GM23338 (cell line): ENCODE measurements around the gene PCSK7. TPM values are rescaled to one million over a fixed set of nuclear protein-coding genes. Genes with fewer than 3 reads are reported as not detected.

Experiments used
- ATAC-seq: fragments of 200-7000 bp; cut with Tn5 transposase; 3 replicates; pipeline ENCODE4 v1.9.1; 2020
- DNase-seq: peaks from one replicate; pipeline ENCODE4 v3.0.0-alpha.2; 2015; ENCODE audit warnings: low spot score
- H2AFZ ChIP-seq: fragments of 200-600 bp; sonication (generic); 2 replicates; pipeline ENCODE4 v1.8.0; 2016; ENCODE audit warnings: antibody characterized with exemption, mild to moderate bottlenecking, moderate library complexity
- H3F3A ChIP-seq: fragments of 200-600 bp; sonication (generic); replicated peaks from 2 replicates; pipeline ENCODE4 v1.8.0; 2017; ENCODE audit warnings: antibody characterized with exemption, mixed run types, low read depth
- H3K27ac ChIP-seq: fragments of 200-600 bp; sonication (generic); 2 replicates; pipeline ENCODE4 v1.6.1; 2016; ENCODE audit warnings: low read depth
- H3K27me3 ChIP-seq: fragments of 200-600 bp; sonication (generic); 2 replicates; pipeline ENCODE4 v1.8.0; 2016; ENCODE audit warnings: mild to moderate bottlenecking, mixed run types, moderate library complexity; ENCODE audit not compliant: insufficient read depth
- H3K36me3 ChIP-seq: fragments of 200-600 bp; sonication (generic); 2 replicates; pipeline ENCODE4 v1.8.0; 2016; ENCODE audit warnings: mild to moderate bottlenecking; ENCODE audit not compliant: insufficient read depth
- H3K4me1 ChIP-seq: fragments of 200-600 bp; sonication (generic); 2 replicates; pipeline ENCODE4 v1.8.0; 2016; ENCODE audit warnings: mild to moderate bottlenecking, moderate library complexity; ENCODE audit not compliant: insufficient read depth
- H3K4me2 ChIP-seq: fragments of 200-600 bp; sonication (generic); 2 replicates; pipeline ENCODE4 v1.7.1; 2017; ENCODE audit warnings: mixed run types
- H3K4me3 ChIP-seq: fragments of 200-600 bp; sonication (generic); 2 replicates; pipeline ENCODE4 v1.6.1; 2016; ENCODE audit warnings: mixed run types
- H3K79me2 ChIP-seq: fragments of 200-600 bp; sonication (generic); replicated peaks from 2 replicates; pipeline ENCODE4 v1.8.0; 2017; ENCODE audit warnings: mild to moderate bottlenecking; ENCODE audit not compliant: insufficient read depth
- H3K9me2 ChIP-seq: fragments of 200-600 bp; sonication (generic); 2 replicates; pipeline ENCODE4 v1.8.0; 2017; ENCODE audit not compliant: insufficient read depth
- H4K20me1 ChIP-seq: fragments of 200-600 bp; sonication (generic); replicated peaks from 2 replicates; pipeline ENCODE4 v1.8.0; 2017; ENCODE audit warnings: mild to moderate bottlenecking; ENCODE audit not compliant: insufficient read depth
- H3K27ac Mint-ChIP-seq: 2 replicates; pipeline ENCODE4 v1.8.0; 2020; ENCODE audit warnings: inconsistent platforms, mild to moderate bottlenecking, moderate library complexity, mixed read lengths
- H3K27me3 Mint-ChIP-seq: 3 replicates; pipeline ENCODE4 v1.8.0; 2022; ENCODE audit warnings: low read depth, mild to moderate bottlenecking, moderate library complexity, mixed read lengths, inconsistent platforms; ENCODE audit not compliant: insufficient read depth, poor library complexity
- H3K36me3 Mint-ChIP-seq: 3 replicates; pipeline ENCODE4 v1.8.0; 2021; ENCODE audit warnings: low read depth, mild to moderate bottlenecking, inconsistent platforms, moderate library complexity, mixed read lengths
- H3K4me1 Mint-ChIP-seq: 3 replicates; pipeline ENCODE4 v1.8.0; 2020; ENCODE audit warnings: mild to moderate bottlenecking, inconsistent platforms, mixed read lengths
- H3K4me3 Mint-ChIP-seq: 3 replicates; pipeline ENCODE4 v1.8.0; 2021; ENCODE audit warnings: moderate library complexity, mild to moderate bottlenecking, inconsistent platforms, mixed read lengths
- H3K9me3 Mint-ChIP-seq: 3 replicates; pipeline ENCODE4 v1.8.0; 2020; ENCODE audit warnings: moderate library complexity, mild to moderate bottlenecking, inconsistent platforms, mixed read lengths
- CREB1 ChIP-seq: fragments of 250-450 bp; sonication (Bioruptor Pico); IDR thresholded peaks from 2 replicates; pipeline ENCODE4 v1.5.0; 2020; ENCODE audit warnings: low read depth, mild to moderate bottlenecking, moderate library complexity
- CTCF ChIP-seq, 2 experiments: fragments of 200-600 bp in 1 of 2; sonication (generic) in 1 of 2; conservative IDR thresholded peaks; 2 replicates each; pipeline versions ENCODE4 v1.5.1 to v1.6.1; 2016 to 2017; ENCODE audit warnings: antibody characterized with exemption in 2 of 2, low read depth in 2 of 2, mild to moderate bottlenecking in 2 of 2, moderate library complexity in 1 of 2
- ETS1 ChIP-seq: IDR thresholded peaks from 2 replicates; pipeline ENCODE4 v1.6.1; 2016; ENCODE audit warnings: antibody characterized with exemption
- EZH2 ChIP-seq: fragments of 200-600 bp; sonication (generic); IDR thresholded peaks from one replicate; pipeline ENCODE4 v1.8.0; 2017; ENCODE audit warnings: antibody characterized with exemption, mild to moderate bottlenecking, low read depth; ENCODE audit not compliant: unreplicated experiment
- EZH2phosphoT487 ChIP-seq: fragments of 200-600 bp; sonication (generic); IDR thresholded peaks from one replicate; pipeline ENCODE4 v1.8.1; 2018; ENCODE audit warnings: antibody characterized with exemption; ENCODE audit not compliant: unreplicated experiment
- POLR2AphosphoS5 ChIP-seq: IDR thresholded peaks from 2 replicates; pipeline ENCODE4 v1.6.1; 2016; ENCODE audit warnings: antibody characterized with exemption, low read depth
- REST ChIP-seq: IDR thresholded peaks from one replicate; pipeline ENCODE4 v1.6.1; 2018; ENCODE audit warnings: antibody characterized with exemption; ENCODE audit not compliant: unreplicated experiment
- ZNF462 ChIP-seq: fragments of 250-450 bp; sonication (Bioruptor Pico); IDR thresholded peaks from 2 replicates; pipeline ENCODE4 v1.5.0; 2020; ENCODE audit warnings: mild to moderate bottlenecking, moderate library complexity
- polyA plus RNA-seq: library from polyadenylated mRNA; unstranded; fragments of >200 nt; fragmentation: Nextera tagmentation; extraction: Ambion mirVana; gene quantifications from 2 replicates; pipeline ENCODE4 v1.2.1, GENCODE V29; 2016
- total RNA-seq: library from RNA; depleted of rRNA; stranded (reverse); fragments of >200 nt; shearing (Covaris generic); gene quantifications from 2 replicates; pipeline ENCODE4 v1.2.3, GENCODE V29; 2014

PCSK7 gene
- total and polyA plus RNA-seq, 2 experiments from 2014 or later: 12.4 to 46.4 TPM

GRCh38 chr11:117239295-117239694, 7.4 kb upstream of the PCSK7 start (continued):
- TF ChIP-seq REST: no peak

GRCh38 chr11:117238221-117238620, 6.3 kb upstream of the PCSK7 start:
- H3K4me1 ChIP-seq: no peaks in the 10 kb centered on the region; the same call in 1 of the 2 replicates
- Mint-ChIP-seq H3K27me3 (peaks cover 1% of the 10 kb centered on the region), H3K9me3 (no peaks in the 10 kb centered on the region), H3K27ac (no peak overlapping the region), H3K4me3 (no peak overlapping the region), H3K4me1 (peaks cover 12% of the 10 kb centered on the region), H3K36me3 (peaks cover 35% of the 10 kb centered on the region)
- no peaks in the 10 kb centered on the region for H3K9me2 ChIP-seq
- H3K27me3 ChIP-seq: no peaks in the 10 kb centered on the region
- peaks cover 6% of the 10 kb centered on the region for H4K20me1 ChIP-seq
- H3K36me3 ChIP-seq: peaks cover 19% of the 10 kb centered on the region; the same call in 1 of the 2 replicates
- no peak overlapping the region for H3K4me3 ChIP-seq
- no peak overlapping the region for H3K4me2 ChIP-seq
- H3F3A ChIP-seq: 0 out of 2 replicates have a peak, but pooled peaks cover 8% of the 10 kb centered on the region
- no peak overlapping the region for H2AFZ ChIP-seq
- no peak overlapping the region for H3K27ac ChIP-seq
- peaks cover 21% of the 10 kb centered on the region for H3K79me2 ChIP-seq
- ATAC-seq: no peak
- DNase-seq: no peak
- TF ChIP-seq ZNF462 (CRISPR knock-in tag) (no peak), CREB1 (CRISPR knock-in tag) (no peak), ETS1 (no peak), REST (no peak), EZH2 (no peak), CTCF (conservative IDR thresholded peaks at IDR 0.05; ENCODE audit: low read depth in 2 of 2) (no peak), EZH2phosphoT487 (no peak), POLR2AphosphoS5 (no peak)
